ENCODE data around the gene AUTS2.
"Not testable (repeated sequence)": the region's sequence is repeated elsewhere in the genome, so short reads cannot be mapped to it uniquely, and the experiment has no call there.

AUTS2 gene

GRCh38 chr7:69765879-69766278 is 167.6 kb downstream of the AUTS2 start:
- no peak for DNase-seq

GRCh38 chr7:69768986-69769595 is 170.8 kb downstream of the AUTS2 start:
- DNase-seq, result no peak

GRCh38 chr7:69769826-69770225 is 171.6 kb downstream of the AUTS2 start:
- DNase-seq, result no peak

- DNase-seq, result no peak
Measured at GRCh38 chr7:69770613-69771012, 172.3 kb downstream of the AUTS2 start.

- DNase-seq, result no peak
Measured at GRCh38 chr7:69772718-69773436, 174.6 kb downstream of the AUTS2 start.

GRCh38 chr7:69773535-69774225 is 175.4 kb downstream of the AUTS2 start:
- DNase-seq, result no peak

GRCh38 chr7:69775231-69775771 is 177.0 kb downstream of the AUTS2 start:
- no peak for DNase-seq

GRCh38 chr7:69776611-69777010 is 178.3 kb downstream of the AUTS2 start:
- no peak for DNase-seq

GRCh38 chr7:69778138-69778537 is 179.9 kb downstream of the AUTS2 start:
- DNase-seq, result no peak

- no peak for DNase-seq
Measured at GRCh38 chr7:69780379-69780778, 182.1 kb downstream of the AUTS2 start.

GRCh38 chr7:69781412-69781846 is 183.2 kb downstream of the AUTS2 start:
- DNase-seq, result no peak

- no peak for DNase-seq
Measured at GRCh38 chr7:69782917-69783684, 184.8 kb downstream of the AUTS2 start.

GRCh38 chr7:69786130-69786529 is 187.9 kb downstream of the AUTS2 start:
- DNase-seq, result not testable (repeated sequence)

- no peak for DNase-seq
Measured at GRCh38 chr7:69786730-69787395, 188.6 kb downstream of the AUTS2 start.

GRCh38 chr7:69787736-69788431 is 189.6 kb downstream of the AUTS2 start:
- no peak for DNase-seq

- no peak for DNase-seq
Measured at GRCh38 chr7:69789563-69789962, 191.3 kb downstream of the AUTS2 start.

- no peak for DNase-seq
Measured at GRCh38 chr7:69790977-69791724, 192.9 kb downstream of the AUTS2 start.

GRCh38 chr7:69791739-69792138 is 193.5 kb downstream of the AUTS2 start:
- no peak for DNase-seq

- DNase-seq, result no peak
Measured at GRCh38 chr7:69795932-69796331, 197.7 kb downstream of the AUTS2 start.

GRCh38 chr7:69796416-69796815 is 198.1 kb downstream of the AUTS2 start:
- DNase-seq, result no peak

Measured in CD4-positive, alpha-beta T cell treated with Interleukin-1 beta for 1 hour (primary cell).